Loucy (cell line): ENCODE results near the gene CRCP.

Source experiments
- EZH2phosphoT487 ChIP-seq: fragments of 200-600 bp; IDR thresholded peaks from 2 replicates; pipeline ENCODE4 v1.6.1; 2018; ENCODE audit warnings: antibody characterized with exemption, mild to moderate bottlenecking, moderate library complexity, borderline replicate concordance
- TF ChIP-seq, protein P1 (sequence below): fragments of 200-600 bp; sonication (generic); conservative IDR thresholded peaks from 2 replicates; pipeline ENCODE4 v1.5.1; 2014; ENCODE audit warnings: mild to moderate bottlenecking, antibody characterized with exemption, low read length

- TF ChIP-seq, protein P1, sequence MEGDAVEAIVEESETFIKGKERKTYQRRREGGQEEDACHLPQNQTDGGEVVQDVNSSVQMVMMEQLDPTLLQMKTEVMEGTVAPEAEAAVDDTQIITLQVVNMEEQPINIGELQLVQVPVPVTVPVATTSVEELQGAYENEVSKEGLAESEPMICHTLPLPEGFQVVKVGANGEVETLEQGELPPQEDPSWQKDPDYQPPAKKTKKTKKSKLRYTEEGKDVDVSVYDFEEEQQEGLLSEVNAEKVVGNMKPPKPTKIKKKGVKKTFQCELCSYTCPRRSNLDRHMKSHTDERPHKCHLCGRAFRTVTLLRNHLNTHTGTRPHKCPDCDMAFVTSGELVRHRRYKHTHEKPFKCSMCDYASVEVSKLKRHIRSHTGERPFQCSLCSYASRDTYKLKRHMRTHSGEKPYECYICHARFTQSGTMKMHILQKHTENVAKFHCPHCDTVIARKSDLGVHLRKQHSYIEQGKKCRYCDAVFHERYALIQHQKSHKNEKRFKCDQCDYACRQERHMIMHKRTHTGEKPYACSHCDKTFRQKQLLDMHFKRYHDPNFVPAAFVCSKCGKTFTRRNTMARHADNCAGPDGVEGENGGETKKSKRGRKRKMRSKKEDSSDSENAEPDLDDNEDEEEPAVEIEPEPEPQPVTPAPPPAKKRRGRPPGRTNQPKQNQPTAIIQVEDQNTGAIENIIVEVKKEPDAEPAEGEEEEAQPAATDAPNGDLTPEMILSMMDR: no peak
- TF ChIP-seq EZH2phosphoT487: no peak
Observed at GRCh38 chr7:66099551-66100407, 14.9 kb upstream of the CRCP start.
